ENCODE measurements around the gene PSME3.

GRCh38 chr17:42784409-42784808, 48.8 kb upstream of the PSME3 start:
- no peak for TF ChIP-seq TAF1 (conservative IDR thresholded peaks at IDR 0.05)
- no peak for TF ChIP-seq CTCF (IDR thresholded peaks at IDR 0.05; ENCODE audit: low read depth, low read length, missing input control)
- TF ChIP-seq REST (IDR thresholded peaks at IDR 0.05): no peak
- TF ChIP-seq ATF3 (IDR thresholded peaks at IDR 0.05): no peak
- TF ChIP-seq YY1 (IDR thresholded peaks at IDR 0.05): no peak
- no peak for TF ChIP-seq SP1 (IDR thresholded peaks at IDR 0.05)
- no peak for TF ChIP-seq MAX (IDR thresholded peaks at IDR 0.05)
- no peak for TF ChIP-seq ZBTB33 (IDR thresholded peaks at IDR 0.05)
- no peak for TF ChIP-seq GABPA (IDR thresholded peaks at IDR 0.05 in 1 of 2, conservative IDR thresholded peaks at IDR 0.05 in 1 of 2)
- no peak for TF ChIP-seq RAD21 (IDR thresholded peaks at IDR 0.05)
- no peak for TF ChIP-seq HNF4G (IDR thresholded peaks at IDR 0.05)
- no peak for TF ChIP-seq JUND (IDR thresholded peaks at IDR 0.05)
- TF ChIP-seq EGR1 (IDR thresholded peaks at IDR 0.05; ENCODE audit: low read depth in 2 of 2): no peak
- no peak for TF ChIP-seq NR2F2 (IDR thresholded peaks at IDR 0.05)

All from liver (tissue), 3 donors.